H1 (cell line): ENCODE results near the gene OTOP1.

Experiments used
- CTCF ChIP-seq, 3 experiments: IDR thresholded peaks; 1 replicate in 2 of 3; 2 replicates in 1 of 3; pipeline versions ENCODE4 v1.5.1 to v1.6.1; 2011; ENCODE audit warnings: low read length in 3 of 3, mild to moderate bottlenecking in 3 of 3, inconsistent platforms in 2 of 3, low read depth in 1 of 3, moderate library complexity in 1 of 3; ENCODE audit not compliant: insufficient read depth in 1 of 3; ENCODE audit errors: control extremely low read depth in 1 of 3
- EP300 ChIP-seq, 2 experiments: IDR thresholded peaks; 1 replicate in 1 of 2; 2 replicates in 1 of 2; pipeline ENCODE4 v1.6.1; 2011 to 2012; ENCODE audit warnings: low read depth in 2 of 2, low read length in 2 of 2, mild to moderate bottlenecking in 2 of 2, borderline replicate concordance in 1 of 2, inconsistent platforms in 1 of 2, moderate library complexity in 1 of 2
- TEAD4 ChIP-seq: IDR thresholded peaks from 2 replicates; pipeline ENCODE4 v1.6.1; 2012; ENCODE audit warnings: low read depth, low read length, inconsistent platforms, mixed read lengths

GRCh38 chr4:4256799-4257198 is 30.1 kb upstream of the OTOP1 start:
- no peak for TF ChIP-seq EP300 (IDR thresholded peaks at IDR 0.05; ENCODE audit: borderline replicate concordance in 1 of 2, low read depth in 2 of 2, low read length in 2 of 2)
- no peak for TF ChIP-seq TEAD4
- TF ChIP-seq CTCF (IDR thresholded peaks at IDR 0.05; ENCODE audit: control extremely low read depth in 1 of 3, insufficient read depth in 1 of 3, low read depth in 1 of 3, low read length in 3 of 3): no peak
